ENCODE data around the gene PAAF1. TPM values are rescaled to one million over a fixed set of nuclear protein-coding genes. Genes with fewer than 3 reads are reported as not detected.
A peak's percentile ranks its signal among the peaks of the same experiment; 100 is the strongest.

Gene PAAF1
- total RNA-seq, 1 donor from 2014 or later: 7.3 TPM

- DNase-seq (ENCODE audit: low spot score in 2 of 2) (no peak), FAIRE-seq (no peak)
Measured at GRCh38 chr11:73942010-73942409, 65.2 kb downstream of the PAAF1 start.

- DNase-seq (ENCODE audit: low spot score in 2 of 2): no peak
- no peak for FAIRE-seq
Measured at GRCh38 chr11:73944085-73944484, 67.3 kb downstream of the PAAF1 start.

- no peak for FAIRE-seq
Measured at GRCh38 chr11:73944901-73945300, 68.1 kb downstream of the PAAF1 start.

GRCh38 chr11:73945396-73945795 lies 68.6 kb downstream of the PAAF1 start:
- DNase-seq (ENCODE audit: low spot score in 2 of 2): no peak
- no peak for FAIRE-seq

More at GRCh38 chr11:73944901-73945300, 68.1 kb downstream of the PAAF1 start:
- no peak for DNase-seq (ENCODE audit: low spot score in 2 of 2)

- DNase-seq (ENCODE audit: low spot score in 2 of 2): no peak
Measured at GRCh38 chr11:73946798-73947458, 70.1 kb downstream of the PAAF1 start.

GRCh38 chr11:73949246-73949645 lies 72.4 kb downstream of the PAAF1 start:
- DNase-seq (ENCODE audit: low spot score in 2 of 2) (no peak), FAIRE-seq (no peak)

More at GRCh38 chr11:73946798-73947458, 70.1 kb downstream of the PAAF1 start:
- no peak for FAIRE-seq

- DNase-seq (ENCODE audit: low spot score in 2 of 2) (no peak), FAIRE-seq (no peak)
Measured at GRCh38 chr11:73949912-73950311, 73.1 kb downstream of the PAAF1 start.

GRCh38 chr11:73950869-73951710 lies 74.3 kb downstream of the PAAF1 start, which contains the start of gene DNAJB13:
DNAJB13 (plus strand) TSS chr11:73951026; CDS start chr11:73951070, 44 bp downstream.
- DNase-seq (ENCODE audit: low spot score in 2 of 2) (peak; percentile 19 to 48), FAIRE-seq (no peak)

- FAIRE-seq (no peak), DNase-seq (ENCODE audit: low spot score in 2 of 2) (no peak)
Measured at GRCh38 chr11:73951797-73952196, 75.0 kb downstream of the PAAF1 start.

GRCh38 chr11:73956876-73957653 lies 80.3 kb downstream of the PAAF1 start:
- DNase-seq (ENCODE audit: low spot score in 2 of 2) (no peak), FAIRE-seq (no peak)

GRCh38 chr11:73957654-73958361 lies 81.0 kb downstream of the PAAF1 start:
- no peak for DNase-seq (ENCODE audit: low spot score in 2 of 2)
- no peak for FAIRE-seq

GRCh38 chr11:73958521-73959141 lies 81.8 kb downstream of the PAAF1 start:
- FAIRE-seq (no peak), DNase-seq (ENCODE audit: low spot score in 2 of 2) (no peak)

GRCh38 chr11:73961321-73961720 lies 84.5 kb downstream of the PAAF1 start:
- DNase-seq (ENCODE audit: low spot score in 2 of 2) (no peak), FAIRE-seq (no peak)

GRCh38 chr11:73962101-73962705 lies 85.4 kb downstream of the PAAF1 start:
- DNase-seq (ENCODE audit: low spot score in 2 of 2): no peak
- no peak for FAIRE-seq

- FAIRE-seq (no peak), DNase-seq (ENCODE audit: low spot score in 2 of 2) (no peak)
Measured at GRCh38 chr11:73963861-73964260, 87.1 kb downstream of the PAAF1 start.

- FAIRE-seq (no peak), DNase-seq (ENCODE audit: low spot score in 2 of 2) (no peak)
Measured at GRCh38 chr11:73965076-73965763, 88.4 kb downstream of the PAAF1 start.

- no peak for DNase-seq (ENCODE audit: low spot score in 2 of 2)
- FAIRE-seq: no peak
Measured at GRCh38 chr11:73965764-73966121, 88.9 kb downstream of the PAAF1 start.

GRCh38 chr11:73968356-73968966 lies 91.7 kb downstream of the PAAF1 start:
- FAIRE-seq: no peak
- DNase-seq (ENCODE audit: low spot score in 2 of 2): no peak
